Type B pancreatic cell (in vitro differentiated cells): Measurements from ENCODE around the gene ERF. TPM values are rescaled to one million over a fixed set of nuclear protein-coding genes. Genes with fewer than 3 reads are reported as not detected.

Experiments used
- DNase-seq: peaks from one replicate; pipeline ENCODE4 v3.0.0; 2021; ENCODE audit warnings: mixed read lengths; ENCODE audit not compliant: unreplicated experiment; ENCODE audit errors: extremely low spot score
- H3K27ac Mint-ChIP-seq: 2 replicates; pipeline ENCODE4 v1.8.0; 2021; ENCODE audit warnings: mild to moderate bottlenecking, mixed read lengths
- H3K27me3 Mint-ChIP-seq: 2 replicates; pipeline ENCODE4 v1.8.0; 2021; ENCODE audit warnings: mixed read lengths
- H3K36me3 Mint-ChIP-seq: 2 replicates; pipeline ENCODE4 v1.8.0; 2021; ENCODE audit warnings: mixed read lengths
- H3K4me1 Mint-ChIP-seq: one replicate; pipeline ENCODE4 v1.8.0; 2021; ENCODE audit warnings: mixed read lengths; ENCODE audit not compliant: unreplicated experiment
- H3K4me3 Mint-ChIP-seq: 2 replicates; pipeline ENCODE4 v1.8.0; 2021; ENCODE audit warnings: mild to moderate bottlenecking, mixed read lengths
- H3K9me3 Mint-ChIP-seq: 2 replicates; pipeline ENCODE4 v1.8.0; 2021; ENCODE audit warnings: mixed read lengths
- CTCF ChIP-seq: fragments of 200-600 bp; sonication (generic); conservative IDR thresholded peaks from 2 replicates; pipeline ENCODE4 v1.5.0; 2021; ENCODE audit warnings: antibody characterized with exemption, mild to moderate bottlenecking
- total RNA-seq: library from RNA; stranded (reverse); gene quantifications from 2 replicates; pipeline ENCODE4 v1.2.1, GENCODE V29; 2021; ENCODE audit warnings: low replicate concordance

The ERF gene
- total RNA-seq, 1 donor from 2014 or later: 78.9 TPM

- Mint-ChIP-seq H3K9me3 (no peaks in the 10 kb centered on the region), H3K36me3 (peaks cover 8% of the 10 kb centered on the region), H3K27me3 (no peaks in the 10 kb centered on the region), H3K27ac (no peak overlapping the region), H3K4me1 (peaks cover 8% of the 10 kb centered on the region), H3K4me3 (no peak overlapping the region)
- no peak for TF ChIP-seq CTCF
- DNase-seq: no peak
These were observed 38.0 kb upstream of the ERF start for GRCh38 chr19:42292963-42293362.

- no peak for TF ChIP-seq CTCF
- no peak for DNase-seq
- H3K27ac Mint-ChIP-seq: peak overlapping the region; percentile 76
- no peaks in the 10 kb centered on the region for H3K9me3 Mint-ChIP-seq
- peaks cover 8% of the 10 kb centered on the region for H3K4me1 Mint-ChIP-seq
- H3K27me3 Mint-ChIP-seq: no peaks in the 10 kb centered on the region
- H3K4me3 Mint-ChIP-seq: no peak overlapping the region
- peaks cover 8% of the 10 kb centered on the region for H3K36me3 Mint-ChIP-seq
These were observed 37.4 kb upstream of the ERF start for GRCh38 chr19:42292042-42292960.

- peak overlapping the region; percentile 24 for H3K4me3 Mint-ChIP-seq
- no peaks in the 10 kb centered on the region for H3K27me3 Mint-ChIP-seq
- peak overlapping the region; percentile 76 for H3K27ac Mint-ChIP-seq
- TF ChIP-seq CTCF: no peak
- H3K36me3 Mint-ChIP-seq: peaks cover 5% of the 10 kb centered on the region
- DNase-seq: no peak
- peaks cover 8% of the 10 kb centered on the region for H3K4me1 Mint-ChIP-seq
- no peaks in the 10 kb centered on the region for H3K9me3 Mint-ChIP-seq
These were observed 36.5 kb upstream of the ERF start for GRCh38 chr19:42291435-42291810.

GRCh38 chr19:42290523-42291434 lies 35.9 kb upstream of the ERF start:
- no peak overlapping the region for H3K4me3 Mint-ChIP-seq
- no peak for DNase-seq
- peak overlapping the region; percentile 76 for H3K27ac Mint-ChIP-seq
- no peaks in the 10 kb centered on the region for H3K9me3 Mint-ChIP-seq
- peak; percentile 67 for TF ChIP-seq CTCF
- no peaks in the 10 kb centered on the region for H3K27me3 Mint-ChIP-seq
- H3K4me1 Mint-ChIP-seq: peaks cover 14% of the 10 kb centered on the region
- H3K36me3 Mint-ChIP-seq: peaks cover 5% of the 10 kb centered on the region

GRCh38 chr19:42290136-42290522 lies 35.2 kb upstream of the ERF start:
- no peaks in the 10 kb centered on the region for H3K9me3 Mint-ChIP-seq
- H3K4me1 Mint-ChIP-seq: peaks cover 16% of the 10 kb centered on the region
- no peaks in the 10 kb centered on the region for H3K27me3 Mint-ChIP-seq
- peaks cover 5% of the 10 kb centered on the region for H3K36me3 Mint-ChIP-seq
- DNase-seq: no peak
- H3K4me3 Mint-ChIP-seq: no peak overlapping the region
- no peak overlapping the region for H3K27ac Mint-ChIP-seq
- TF ChIP-seq CTCF: no peak
